IMR-90 (cell line): Measurements from ENCODE around the gene STAP2. TPM values are rescaled to one million over a fixed set of nuclear protein-coding genes. Genes with fewer than 3 reads are reported as not detected.

Experiments used
- ATAC-seq: fragments of 200-7000 bp; cut with Tn5 transposase; 2 replicates; pipeline ENCODE4 v1.9.1; 2020; ENCODE audit warnings: low read depth, mild to moderate bottlenecking, moderate library complexity
- BruUV-seq: library from RNA; stranded (reverse); fragments of 400-500 nt; replicated peaks from 2 replicates; lab custom pipeline; 2021; lab: Mats Ljungman, UMichigan
- CTCF ChIA-PET: fragments of 300-600 bp; formaldehyde crosslinking; extraction: SDS; loops from one replicate; lab custom pipeline; 2021; ENCODE audit warnings: antibody characterized with exemption; lab: Yijun Ruan, JAX
- POLR2A ChIA-PET: fragments of 300-600 bp; sonication (Branson Sonifier 250); formaldehyde crosslinking; loops from one replicate; lab custom pipeline; 2022; ENCODE audit warnings: antibody characterized with exemption; ENCODE audit not compliant: unreplicated experiment; lab: Charles Lee
- DNase-seq: peaks from one replicate; pipeline ENCODE4 v3.0.0; 2013
- H2AFZ ChIP-seq: replicated peaks from 2 replicates; pipeline ENCODE3; 2013; ENCODE audit warnings: low read length, mild to moderate bottlenecking; ENCODE audit not compliant: poor library complexity
- H2AK5ac ChIP-seq: 2 replicates; pipeline ENCODE4 v1.6.1; 2013; ENCODE audit warnings: low read depth, low read length, inconsistent platforms
- H2AK9ac ChIP-seq: replicated peaks from 2 replicates; pipeline ENCODE3; 2013; ENCODE audit warnings: mild to moderate bottlenecking, low read depth, low read length, moderate library complexity; ENCODE audit not compliant: poor library complexity
- H2BK120ac ChIP-seq: 2 replicates; pipeline ENCODE4 v1.6.1; 2013; ENCODE audit warnings: low read depth, low read length, inconsistent platforms
- H2BK15ac ChIP-seq: 3 replicates; pipeline ENCODE4 v1.6.1; 2013; ENCODE audit warnings: low read depth, low read length, inconsistent platforms
- H2BK20ac ChIP-seq: 2 replicates; pipeline ENCODE4 v1.6.1; 2013; ENCODE audit warnings: low read depth, mild to moderate bottlenecking, inconsistent platforms, low read length, moderate library complexity
- H2BK5ac ChIP-seq: 2 replicates; pipeline ENCODE4 v1.6.1; 2013; ENCODE audit warnings: mild to moderate bottlenecking, low read depth, low read length, inconsistent platforms; ENCODE audit not compliant: poor library complexity, severe bottlenecking
- H3K14ac ChIP-seq: replicated peaks from 2 replicates; pipeline ENCODE4 v1.6.1; 2013; ENCODE audit warnings: low read depth, low read length, inconsistent platforms
- H3K18ac ChIP-seq: 2 replicates; pipeline ENCODE4 v1.6.1; 2013; ENCODE audit warnings: low read depth, low read length, control low read depth
- H3K23ac ChIP-seq: 2 replicates; pipeline ENCODE4 v1.6.1; 2013; ENCODE audit warnings: low read depth, low read length, inconsistent platforms
- H3K27ac ChIP-seq: 2 replicates; pipeline ENCODE4 v1.5.1; 2013; ENCODE audit warnings: mild to moderate bottlenecking, control low read depth, low read length; ENCODE audit not compliant: insufficient read depth
- H3K27me3 ChIP-seq: 2 replicates; pipeline ENCODE4 v1.6.1; 2013; ENCODE audit warnings: low read length; ENCODE audit not compliant: control insufficient read depth, insufficient read depth
- H3K36me3 ChIP-seq: 2 replicates; pipeline ENCODE4 v1.6.1; 2013; ENCODE audit warnings: low read length, mixed read lengths; ENCODE audit not compliant: control insufficient read depth, insufficient read depth
- H3K4ac ChIP-seq: 2 replicates; pipeline ENCODE4 v1.6.1; 2013; ENCODE audit warnings: low read depth, low read length, inconsistent platforms
- H3K4me1 ChIP-seq: 2 replicates; pipeline ENCODE4 v1.6.1; 2013; ENCODE audit warnings: low read length, mixed read lengths; ENCODE audit not compliant: control insufficient read depth, insufficient read depth
- H3K4me2 ChIP-seq: 2 replicates; pipeline ENCODE4 v1.6.1; 2013; ENCODE audit warnings: low read depth, mild to moderate bottlenecking, control low read depth, low read length, moderate library complexity
- H3K4me3 ChIP-seq: 2 replicates; pipeline ENCODE4 v1.5.1; 2013; ENCODE audit warnings: low read depth, mild to moderate bottlenecking, control low read depth, low read length, moderate library complexity; ENCODE audit not compliant: insufficient read depth
- H3K56ac ChIP-seq: 2 replicates; pipeline ENCODE4 v1.6.1; 2013; ENCODE audit warnings: low read length, inconsistent platforms; ENCODE audit not compliant: insufficient read depth; ENCODE audit errors: extremely low read depth
- H3K79me1 ChIP-seq, 2 experiments: 2 replicates each; pipeline ENCODE4 v1.6.1; 2013; ENCODE audit warnings: low read length in 2 of 2, inconsistent platforms in 1 of 2, low read depth in 1 of 2
- H3K9ac ChIP-seq: 2 replicates; pipeline ENCODE4 v1.6.1; 2013; ENCODE audit warnings: low read depth, low read length, control low read depth
- H3K9me1 ChIP-seq: 2 replicates; pipeline ENCODE4 v1.6.1; 2013; ENCODE audit warnings: low read length, inconsistent platforms; ENCODE audit not compliant: insufficient read depth
- H3K9me3 ChIP-seq: 2 replicates; pipeline ENCODE4 v1.6.1; 2013; ENCODE audit warnings: low read length; ENCODE audit not compliant: control insufficient read depth, insufficient read depth
- H4K20me1 ChIP-seq: 2 replicates; pipeline ENCODE4 v1.6.1; 2013; ENCODE audit warnings: low read length, inconsistent platforms; ENCODE audit not compliant: insufficient read depth
- H4K5ac ChIP-seq: 2 replicates; pipeline ENCODE4 v1.6.1; 2013; ENCODE audit warnings: mild to moderate bottlenecking, low read depth, low read length, control low read depth
- H4K8ac ChIP-seq, 2 experiments: 2 replicates each; pipeline ENCODE4 v1.6.1; 2013; ENCODE audit warnings: low read depth in 2 of 2, low read length in 2 of 2, control low read depth in 1 of 2, inconsistent platforms in 1 of 2
- H4K91ac ChIP-seq: 2 replicates; pipeline ENCODE4 v1.6.1; 2013; ENCODE audit warnings: low read depth, low read length, inconsistent platforms; ENCODE audit not compliant: insufficient read depth
- BHLHE40 ChIP-seq: fragments of 150-350 bp; IDR thresholded peaks from 2 replicates; pipeline ENCODE4 v1.6.1; 2016; ENCODE audit warnings: mild to moderate bottlenecking, low read depth, low read length
- CEBPB ChIP-seq: IDR thresholded peaks from 2 replicates; pipeline ENCODE4 v1.6.1; 2012; ENCODE audit warnings: low read depth, low read length, improper control_type of control experiment
- CTCF ChIP-seq: conservative IDR thresholded peaks from 2 replicates; pipeline ENCODE4 v1.5.1; 2012; ENCODE audit warnings: mild to moderate bottlenecking, low read depth, low read length, improper control_type of control experiment
- ELK1 ChIP-seq: fragments of 150-350 bp; IDR thresholded peaks from 2 replicates; pipeline ENCODE4 v1.6.1; 2016; ENCODE audit warnings: low read depth, mild to moderate bottlenecking, low read length, moderate library complexity, borderline replicate concordance
- FOS ChIP-seq: fragments of 150-350 bp; IDR thresholded peaks from 2 replicates; pipeline ENCODE4 v1.6.1; 2016; ENCODE audit warnings: low read depth, low read length
- MXI1 ChIP-seq: IDR thresholded peaks from 2 replicates; pipeline ENCODE4 v1.6.1; 2012; ENCODE audit warnings: low read depth, mild to moderate bottlenecking, low read length, moderate library complexity, borderline replicate concordance
- POLR2A ChIP-seq: IDR thresholded peaks from 2 replicates; pipeline ENCODE4 v1.6.1; 2012; ENCODE audit warnings: mild to moderate bottlenecking, low read depth, low read length
- RCOR1 ChIP-seq: IDR thresholded peaks from 2 replicates; pipeline ENCODE4 v1.6.1; 2012; ENCODE audit warnings: mild to moderate bottlenecking, low read length, improper control_type of control experiment; ENCODE audit not compliant: insufficient replicate concordance
- USF2 ChIP-seq: fragments of 150-350 bp; IDR thresholded peaks from 2 replicates; pipeline ENCODE4 v1.6.1; 2017; ENCODE audit warnings: mild to moderate bottlenecking, antibody characterized with exemption, low read length, low read depth
- WGBS, 2 experiments: methylation state at CpG; one replicate each; pipeline versions ENCODE4 v1.1.5 to v1.1.7; 2013; ENCODE audit warnings: missing lambda C conversion rate in 2 of 2; ENCODE audit not compliant: insufficient read length in 1 of 2; ENCODE audit errors: extremely low coverage in 2 of 2; 5-methylcytosine and 5-hydroxymethylcytosine counted together
- dilution Hi-C: fragments of 300-500 bp; cut with HindIII; formaldehyde crosslinking; loops from one replicate; pipeline ENCODE4 v1.14.3; 2018; ENCODE audit warnings: low sequenced_read_pairs; ENCODE audit not compliant: unreplicated experiment
- in situ Hi-C: fragments of 300-500 bp; cut with MboI; formaldehyde crosslinking; loops from 3 replicates; pipeline ENCODE4 v1.14.3; 2019; ENCODE audit warnings: low sequenced_read_pairs, inconsistent platforms, mixed read lengths
- intact Hi-C: fragments of 100-400 bp; cut with micrococcal nuclease; formaldehyde crosslinking; loops from 2 replicates; pipeline ENCODE4 v1.10.0; 2022
- polyA plus RNA-seq, 3 experiments: library from polyadenylated mRNA; depleted of rRNA; stranded (reverse); fragments of >200 nt; gene quantifications; 2 replicates each; pipeline ENCODE4 v1.2.3, GENCODE V29; 2012; ENCODE audit warnings: low replicate concordance in 1 of 3
- total RNA-seq: library from RNA; depleted of rRNA; stranded (reverse); fragments of >200 nt; gene quantifications from 2 replicates; pipeline ENCODE4 v1.2.3, GENCODE V29; 2012

The STAP2 gene
- total and polyA plus RNA-seq, 2 of the 4 experiments (the other 2 are of a cell fraction), result 1.3 to 3.4 TPM

GRCh38 chr19:4354897-4355296 lies 16.3 kb upstream of the STAP2 start:
- H3K79me1 ChIP-seq, result peaks cover 0 to 4% of the 10 kb centered on the region in 2 experiments; a peak in 2 of 4 replicates
- no peaks in the 10 kb centered on the region for H3K9me1 ChIP-seq
- H2BK20ac ChIP-seq, result no peak overlapping the region
- H2AFZ ChIP-seq, result no peak overlapping the region
- H2AK5ac ChIP-seq, result no peak overlapping the region
- no peak for DNase-seq
- H3K4me2 ChIP-seq, result no peak overlapping the region
- H3K4me1 ChIP-seq, result peaks cover under 1% of the 10 kb centered on the region; the same call in 1 of the 2 replicates
- TF ChIP-seq BHLHE40 (no peak), CTCF (no peak), FOS (no peak), RCOR1 (no peak), ELK1 (no peak), CEBPB (no peak), POLR2A (no peak), USF2 (no peak), MXI1 (no peak)
- no peak overlapping the region for H4K8ac ChIP-seq
- no peak overlapping the region for H2BK120ac ChIP-seq
- H3K4me3 ChIP-seq, result no peak overlapping the region
- ATAC-seq, result no peak
- H3K4ac ChIP-seq, result no peak overlapping the region
- no CpG with 5 or more reads among the region's 17 CpGs for WGBS, 2 experiments
- ChIA-PET CTCF (no interaction called here), POLR2A (interaction anchor here (0.6 kb wide), 1 partner anchor 12 kb away, joined by 3 read pairs; no protein-coding TSS in a partner anchor)
- H3K14ac ChIP-seq, result no peak overlapping the region
- no peak overlapping the region for H2AK9ac ChIP-seq
- H3K27me3 ChIP-seq, result no peaks in the 10 kb centered on the region
- H4K91ac ChIP-seq, result no peak overlapping the region
- dilution Hi-C loops, result no loop called here
- no peak overlapping the region for H3K56ac ChIP-seq
- H3K27ac ChIP-seq, result no peak overlapping the region
- no peak overlapping the region for H2BK15ac ChIP-seq
- peaks cover 3% of the 10 kb centered on the region for H4K20me1 ChIP-seq
- H3K9ac ChIP-seq, result no peak overlapping the region
- in situ Hi-C loops, result loop anchor here (5.0 kb wide), 1 partner anchor 88 kb away; no protein-coding TSS in a partner anchor
- intact Hi-C loops, result no loop called here
- H3K23ac ChIP-seq, result no peak overlapping the region
- H3K18ac ChIP-seq, result no peak overlapping the region
- H3K9me3 ChIP-seq, result no peaks in the 10 kb centered on the region
- no TSS peak for BruUV-seq
- no peak overlapping the region for H4K5ac ChIP-seq
- H2BK5ac ChIP-seq, result no peak overlapping the region
- peaks cover 18% of the 10 kb centered on the region for H3K36me3 ChIP-seq
